HG03439 (cell line): ENCODE measurements around the gene OR13C3.
"Not testable (repeated sequence)": the region's sequence is repeated elsewhere in the genome, so short reads cannot be mapped to it uniquely, and the experiment has no call there.

Source experiments
- ATAC-seq: cut with Tn5 transposase; IDR thresholded peaks from one replicate; pipeline ENCODE4 v1.9.1; 2021; ENCODE audit warnings: mild to moderate bottlenecking, moderate library complexity; ENCODE audit not compliant: unreplicated experiment

The OR13C3 gene

DNA sequence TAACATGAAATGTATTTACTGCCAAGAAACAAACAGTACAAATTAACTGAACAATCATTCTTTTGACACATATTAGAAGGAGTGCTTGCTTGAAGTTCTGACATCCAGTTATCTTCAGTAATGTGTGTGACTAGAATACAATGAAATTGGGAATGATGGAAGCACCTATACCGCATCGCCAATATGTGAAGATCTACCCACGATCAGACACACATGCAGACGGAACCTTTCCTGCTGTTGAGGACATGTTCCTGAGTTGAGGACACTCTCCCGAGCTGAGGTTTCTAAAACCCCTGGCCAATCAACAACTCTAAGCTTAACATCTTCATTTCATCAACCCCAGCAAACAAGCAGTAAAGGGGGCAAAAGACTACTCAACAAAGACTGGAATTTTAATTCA is at the start of gene OR13C3:
OR13C3 (minus strand) TSS at position 101 of the 400 bp plus-strand sequence. CDS start 133 bp downstream, outside the sequence.
- ATAC-seq, result no peak

DNA sequence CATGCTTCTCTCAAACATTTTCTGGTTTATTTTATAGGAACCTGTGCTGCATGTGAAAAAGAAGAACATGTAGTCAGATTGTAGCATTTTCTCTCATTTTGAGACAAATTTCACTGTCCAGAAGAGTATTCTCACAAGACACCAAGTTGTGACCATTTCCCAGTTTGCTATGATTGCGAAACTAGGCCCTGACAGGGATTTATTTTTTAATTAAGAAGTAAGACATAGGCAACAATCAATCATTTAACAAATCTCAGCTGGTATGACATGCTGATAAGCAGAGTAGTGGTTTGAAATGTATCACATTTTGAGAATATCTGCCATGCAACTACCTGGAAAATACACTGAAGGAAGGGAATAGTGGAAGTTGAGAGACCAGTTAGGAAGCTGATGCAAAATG is 43.9 kb upstream of the OR13C3 start:
- no peak for ATAC-seq

DNA sequence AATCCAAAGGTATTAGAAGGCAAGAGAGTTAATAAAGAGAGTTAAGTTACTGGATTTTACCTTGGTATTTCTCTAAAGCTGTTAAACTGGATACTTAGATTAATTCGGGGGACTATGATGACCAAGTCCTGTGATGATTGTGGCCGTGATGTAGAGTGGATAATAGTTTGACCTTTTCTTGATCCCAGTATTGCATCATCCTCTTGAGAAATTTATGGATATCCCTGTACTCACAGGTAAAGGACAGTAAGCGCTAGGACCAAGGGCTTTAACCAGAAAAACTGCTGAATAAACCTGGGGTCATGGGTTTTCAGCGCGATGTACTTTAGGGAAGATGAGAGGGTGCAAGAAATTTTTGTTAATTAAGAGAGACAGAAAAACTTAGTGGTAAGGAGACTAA is 40.6 kb upstream of the OR13C3 start:
- ATAC-seq, result no peak

DNA sequence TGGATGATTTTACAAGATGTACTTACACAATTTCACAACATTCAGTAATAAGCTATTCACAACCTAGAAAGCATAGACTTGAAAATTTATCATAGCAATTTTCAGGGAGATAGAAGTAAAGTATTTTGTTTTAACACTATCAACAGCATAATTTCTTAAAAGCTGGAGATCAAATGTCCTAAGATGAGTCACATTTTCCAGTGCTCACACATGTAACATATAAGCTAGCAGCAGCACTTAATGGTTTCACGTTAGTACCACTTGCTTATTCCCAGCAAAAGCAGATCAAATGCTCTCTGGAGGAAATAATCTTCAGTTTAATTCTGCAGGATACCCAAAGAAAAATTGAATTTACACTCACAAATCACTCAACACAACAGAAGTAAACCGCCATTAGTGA is 38.8 kb upstream of the OR13C3 start:
- ATAC-seq, result no peak

DNA sequence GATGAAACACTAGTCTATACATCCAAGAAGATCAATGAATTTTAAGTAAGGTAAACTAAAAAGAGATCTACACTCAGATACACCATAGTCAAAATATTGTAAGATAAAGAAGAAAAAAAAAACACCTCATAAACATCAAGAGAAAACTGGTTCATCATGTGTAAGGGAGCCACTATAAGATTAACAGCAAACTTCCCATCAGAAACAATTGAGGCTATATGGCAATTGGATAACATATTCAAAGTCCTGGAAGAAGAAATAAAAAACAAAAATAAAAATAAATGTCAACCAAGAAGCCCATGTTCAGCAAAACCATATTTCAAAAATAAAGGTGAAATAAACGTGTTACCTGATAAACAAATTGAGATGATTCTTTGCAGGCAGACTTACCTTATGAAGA is 36.0 kb upstream of the OR13C3 start:
- ATAC-seq, result no peak

DNA sequence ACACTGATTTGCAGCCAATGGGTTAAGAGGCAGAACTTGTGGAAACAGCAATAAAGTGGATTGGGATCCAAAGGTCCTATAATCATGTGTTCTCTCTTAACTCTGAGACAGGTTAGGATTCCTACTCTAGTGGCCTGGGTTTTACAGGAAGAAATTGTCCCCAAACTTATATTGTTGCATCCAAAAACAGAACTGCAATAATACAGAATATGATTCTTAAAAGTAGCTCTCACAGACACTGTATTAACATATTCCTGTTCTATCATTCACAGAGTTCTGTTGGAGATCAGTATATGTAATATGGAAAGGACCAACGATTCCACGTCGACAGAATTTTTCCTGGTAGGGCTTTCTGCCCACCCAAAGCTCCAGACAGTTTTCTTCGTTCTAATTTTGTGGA is 32.2 kb upstream of the OR13C3 start, which contains the start of gene OR13C8:
OR13C8 (plus strand) TSS at position 301 of the 400 bp plus-strand sequence; CDS start at position 301, 0 bp downstream.
- ATAC-seq, result no peak

DNA sequence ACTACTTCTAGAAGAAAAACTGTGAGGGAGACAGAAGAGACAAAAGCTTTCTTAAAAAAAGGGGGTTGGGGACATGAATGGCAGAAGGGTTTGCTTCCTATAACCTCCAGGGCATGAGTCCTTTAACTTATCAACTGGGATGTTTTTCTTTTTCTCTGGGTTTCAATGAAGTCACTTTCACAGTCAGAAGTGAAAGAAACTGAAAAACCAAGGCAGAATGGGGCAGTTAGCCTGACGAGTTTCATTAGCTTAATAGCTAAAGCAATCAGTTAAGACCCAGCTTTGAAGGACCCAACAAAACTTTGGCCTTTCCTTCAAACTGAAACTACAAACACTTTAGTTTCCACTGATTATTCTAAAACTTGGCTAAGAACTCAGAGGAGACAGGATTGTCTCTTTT is 27.7 kb upstream of the OR13C3 start:
- no peak for ATAC-seq

DNA sequence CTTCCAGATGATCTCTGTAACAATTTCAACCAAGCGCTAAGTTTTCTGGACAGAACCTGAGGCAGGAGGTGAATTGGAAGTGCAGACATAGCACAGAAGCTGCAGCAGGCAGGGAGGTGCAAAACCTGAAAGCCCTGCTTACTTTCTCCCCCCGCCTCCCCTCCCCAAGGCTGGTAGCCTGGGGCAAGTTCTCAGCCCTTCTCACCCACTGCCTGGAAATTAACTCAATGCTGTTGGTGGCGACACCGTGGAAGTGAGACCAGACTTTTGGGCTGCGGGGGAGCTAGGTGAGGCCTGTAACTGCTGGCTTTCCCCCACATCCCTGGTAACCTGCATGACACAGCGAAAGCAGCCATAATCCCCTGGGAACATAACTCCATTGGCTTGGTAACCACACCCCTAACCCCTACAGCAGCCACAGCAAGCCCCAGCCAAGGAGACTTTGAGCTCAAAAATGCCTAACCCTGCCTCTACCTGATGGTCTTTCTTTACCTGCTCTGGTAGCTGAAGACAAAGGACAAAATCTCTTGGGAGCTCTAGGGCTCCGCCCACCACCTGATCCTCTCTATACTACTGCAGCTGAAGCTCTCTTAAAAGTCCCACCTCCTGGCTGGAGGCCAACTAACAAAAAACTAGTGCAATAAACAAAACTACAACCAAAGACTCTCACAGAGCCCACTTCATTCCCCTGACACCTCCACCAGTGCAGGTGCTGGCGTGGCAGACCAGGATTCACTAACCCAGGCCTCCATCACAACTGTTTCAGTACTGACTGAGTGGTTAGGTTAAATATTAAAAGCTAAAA is 20.4 kb upstream of the OR13C3 start:
- no peak for ATAC-seq

DNA sequence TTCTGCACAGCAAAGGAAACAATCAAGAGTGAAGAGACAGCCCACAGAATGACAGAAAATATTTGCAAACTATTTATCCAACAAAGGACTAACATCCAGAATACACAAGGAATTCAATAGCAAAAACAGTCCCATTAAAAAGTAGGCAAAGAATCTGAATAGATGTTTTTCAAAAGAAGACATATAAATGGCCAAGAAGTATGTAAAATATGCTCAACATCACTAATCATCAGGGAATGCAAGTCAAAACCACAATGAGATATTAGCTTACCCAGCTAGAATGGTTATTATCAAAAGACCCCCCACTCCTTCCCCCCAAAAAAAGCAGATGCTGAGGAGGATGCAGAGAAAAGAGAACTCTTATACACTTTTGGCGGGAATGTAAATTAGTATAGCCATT is 18.9 kb upstream of the OR13C3 start:
- no peak for ATAC-seq

DNA sequence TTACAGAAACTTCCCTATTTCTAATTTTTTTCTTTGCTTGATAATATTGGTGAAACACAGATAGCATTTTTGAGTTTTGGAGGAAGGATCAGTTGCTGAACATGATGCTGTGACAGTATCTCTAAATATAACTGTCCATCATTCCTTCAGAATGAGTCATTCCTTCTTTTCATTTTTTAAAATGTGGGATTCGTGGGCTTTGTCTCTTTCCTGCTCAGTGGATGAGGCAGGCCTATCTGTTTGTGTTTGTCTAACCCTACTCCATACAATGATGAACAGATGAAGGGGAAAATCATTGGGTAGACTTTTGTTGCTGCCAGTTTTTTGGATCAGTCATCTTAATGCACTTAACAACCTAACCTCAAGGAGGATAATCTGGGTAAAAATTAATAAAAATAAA is 16.6 kb upstream of the OR13C3 start:
- ATAC-seq, result no peak

DNA sequence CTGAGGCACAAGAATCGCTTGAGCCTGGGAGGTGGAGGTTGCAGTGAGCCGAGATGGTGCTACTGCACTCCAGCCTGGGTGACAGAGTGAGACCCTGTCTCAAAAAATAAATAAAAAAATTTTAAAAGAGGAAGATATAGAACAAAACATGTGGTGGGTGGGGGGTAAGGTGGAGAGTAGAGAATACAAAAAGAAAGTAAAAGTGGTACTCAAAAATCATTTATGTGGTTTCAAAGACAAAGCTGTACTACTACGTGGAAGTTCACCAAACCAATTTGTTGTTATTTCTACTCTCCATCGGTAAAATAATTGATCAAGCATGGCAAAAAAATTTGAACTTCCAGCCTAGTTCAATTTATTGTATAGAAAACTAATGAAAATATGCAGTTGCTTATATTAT is 8.0 kb upstream of the OR13C3 start:
- no peak for ATAC-seq

DNA sequence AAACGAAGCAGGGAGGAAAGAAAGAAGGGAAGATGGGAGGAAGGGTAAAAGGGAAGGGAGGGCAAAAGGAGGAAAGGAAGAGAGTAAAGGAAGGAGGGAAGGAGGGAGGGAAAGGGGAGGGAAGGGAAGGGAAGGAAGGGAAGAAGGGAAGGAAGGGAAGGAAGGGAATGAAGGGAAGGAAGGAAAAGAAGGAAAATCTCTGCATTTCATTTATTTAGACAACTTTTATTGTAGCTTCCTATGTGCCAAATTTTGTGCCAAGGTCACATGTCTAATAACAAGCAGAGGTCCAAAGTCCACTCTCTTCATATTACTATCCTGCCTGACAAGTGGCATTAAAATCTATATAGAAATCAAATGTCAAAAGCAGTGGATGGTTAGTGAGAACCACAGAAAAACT is 2.6 kb upstream of the OR13C3 start:
- no peak for ATAC-seq

DNA sequence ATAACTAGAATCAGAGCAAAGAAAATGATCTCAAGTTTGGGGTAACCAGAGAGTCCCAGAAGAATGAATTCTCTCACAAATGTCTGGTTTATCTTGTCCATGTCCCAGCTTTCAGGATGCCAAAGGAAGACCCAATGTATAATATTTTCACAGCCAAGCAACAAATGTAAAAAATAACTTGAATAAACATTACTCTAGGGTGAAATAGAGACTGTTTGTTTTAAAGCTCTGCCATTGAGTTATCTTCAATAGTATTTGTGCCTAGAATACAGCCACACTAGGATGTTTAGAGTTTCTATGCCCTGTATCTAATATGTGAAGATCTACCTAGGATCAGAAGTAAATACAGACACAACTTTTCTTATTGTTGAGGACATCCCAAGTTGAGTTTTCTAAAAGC is 9.5 kb downstream of the OR13C3 start, which contains the start of gene OR13C4:
OR13C4 (minus strand) TSS at position 101 of the 400 bp plus-strand sequence; CDS start at position 101, 0 bp downstream.
- no peak for ATAC-seq

DNA sequence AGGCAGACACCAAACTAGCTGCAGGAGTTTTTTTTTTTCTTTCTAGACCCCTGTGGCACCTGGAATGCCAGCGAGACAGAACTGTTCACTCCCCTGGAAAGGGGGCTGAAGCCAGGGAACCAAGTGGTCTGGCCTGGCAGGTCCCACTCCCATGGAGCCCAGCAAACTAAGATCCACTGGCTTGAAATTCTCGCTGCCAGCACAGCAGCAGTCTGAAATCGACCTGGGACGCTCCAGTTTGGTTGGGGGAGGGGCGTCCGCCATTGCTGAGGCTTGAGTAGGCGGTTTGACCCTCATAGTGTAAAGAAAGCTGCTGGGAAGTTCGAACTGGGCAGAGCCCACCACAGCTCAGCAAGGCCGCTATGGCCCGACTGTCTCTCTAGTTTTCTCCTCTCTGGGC is 16.4 kb downstream of the OR13C3 start:
- ATAC-seq, result not testable (repeated sequence)

DNA sequence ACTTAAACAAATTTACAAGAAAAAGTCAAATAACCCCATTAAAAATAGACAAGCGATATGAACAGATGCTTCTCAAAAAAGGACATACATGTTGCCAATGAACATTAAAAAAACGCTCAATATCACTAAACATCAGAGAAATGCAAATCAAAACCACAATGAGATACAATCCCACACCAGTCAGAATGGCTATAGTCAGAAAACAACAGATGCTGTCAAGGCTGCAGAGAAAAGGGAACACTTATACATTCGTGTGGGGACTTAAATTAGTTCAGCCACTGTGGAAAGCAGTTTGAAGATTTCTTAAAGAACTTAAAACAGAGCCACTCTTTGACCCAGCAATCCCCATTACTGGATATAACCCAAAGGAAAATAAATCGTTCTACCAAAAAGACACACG is 21.8 kb downstream of the OR13C3 start:
- no peak for ATAC-seq

DNA sequence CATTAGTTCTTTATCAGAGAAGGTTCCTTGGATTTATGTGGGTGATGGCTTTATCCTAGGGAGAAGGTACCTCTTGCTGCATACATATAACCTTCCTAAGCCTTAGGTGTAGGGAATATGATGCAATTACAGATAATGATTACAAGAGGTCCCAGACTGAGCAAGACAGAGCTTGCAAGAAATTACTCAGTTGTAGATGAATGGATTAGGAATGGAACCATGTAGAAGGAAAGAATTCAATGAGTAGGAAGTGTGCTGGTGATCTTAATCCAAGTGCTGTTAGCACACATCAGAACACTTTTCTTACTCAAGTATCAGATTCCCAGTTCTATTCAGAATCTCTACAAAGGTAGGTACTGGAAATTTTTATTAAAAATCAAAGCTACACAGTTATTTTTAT is 30.1 kb downstream of the OR13C3 start:
- ATAC-seq, result no peak

DNA sequence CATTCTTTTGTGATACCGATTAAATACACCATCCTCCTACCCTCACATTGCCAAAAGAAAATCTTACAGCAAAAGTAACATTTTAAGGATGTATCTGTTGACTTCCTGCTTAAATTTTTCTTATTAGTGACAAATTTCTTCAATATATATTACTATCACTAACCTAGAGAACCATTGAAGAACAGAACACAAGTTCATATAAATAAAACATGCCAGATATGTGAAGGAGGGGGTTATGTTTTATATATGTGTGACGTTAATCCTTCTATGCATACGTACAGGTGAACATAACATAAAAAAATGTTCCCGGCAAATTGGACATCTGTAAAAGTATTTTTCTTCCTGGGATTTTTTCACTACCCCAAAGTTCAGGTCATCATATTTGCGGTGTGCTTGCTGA is 32.7 kb downstream of the OR13C3 start, which contains the start of gene OR13F1:
OR13F1 (plus strand) TSS at position 301 of the 400 bp plus-strand sequence; CDS start at position 301, 0 bp downstream.
- ATAC-seq, result no peak

DNA sequence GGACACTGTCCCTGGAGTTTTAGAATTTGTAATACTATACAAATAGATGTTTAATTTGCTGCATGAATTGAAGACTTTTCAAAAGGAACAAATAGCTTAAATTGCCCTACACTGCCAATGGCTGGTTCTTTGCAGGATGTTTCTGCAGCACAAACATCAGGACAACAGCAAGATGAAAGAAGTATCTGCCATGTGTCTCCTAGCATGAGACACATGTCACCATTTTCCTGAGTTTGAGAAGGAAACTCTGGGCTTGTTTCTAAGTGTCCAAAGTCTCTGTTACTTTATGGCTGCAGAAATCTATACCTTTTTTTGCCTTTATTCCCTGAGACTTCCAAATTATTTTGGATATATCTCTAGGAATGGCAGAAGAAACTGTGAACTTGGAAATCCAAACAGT is 33.2 kb downstream of the OR13C3 start:
- ATAC-seq, result no peak

DNA sequence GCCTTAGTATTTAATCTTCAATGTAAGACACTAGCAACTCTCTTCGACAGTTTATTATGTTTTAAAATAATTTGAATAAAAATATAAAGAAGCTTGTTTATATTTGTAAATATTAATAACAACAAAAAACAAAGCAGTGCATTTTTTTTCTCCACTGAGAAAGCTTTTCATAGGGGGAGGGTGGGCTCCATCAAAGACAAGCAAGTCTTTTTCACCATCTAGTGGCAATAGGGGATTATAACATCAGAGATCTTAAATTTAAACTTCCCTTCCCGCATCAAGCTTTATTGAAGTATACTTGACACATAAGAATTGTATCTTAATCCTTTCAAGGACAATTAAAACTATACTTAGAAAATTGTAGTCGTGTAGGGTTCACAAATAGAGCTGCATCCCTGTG is 41.8 kb downstream of the OR13C3 start:
- ATAC-seq, result no peak
